Stimulated activated naive CD4-positive, alpha-beta T cell (primary cell): ENCODE measurements around the gene PPM1H.
"Not testable (repeated sequence)": the region's sequence is repeated elsewhere in the genome, so short reads cannot be mapped to it uniquely, and the experiment has no call there.

ENCODE experiments used
- DNase-seq, 6 experiments: peaks; one replicate each; lab custom pipeline; 2025; lab: John Stamatoyannopoulos, UW

PPM1H gene

GRCh38 chr12:62683776-62684569 lies 251.0 kb downstream of the PPM1H start:
- DNase-seq: no peak

GRCh38 chr12:62681306-62681705 lies 253.6 kb downstream of the PPM1H start:
- DNase-seq: no peak

- DNase-seq: no peak
Measured at GRCh38 chr12:62679608-62680007, 255.3 kb downstream of the PPM1H start.

GRCh38 chr12:62677355-62677754 lies 257.6 kb downstream of the PPM1H start:
- no peak for DNase-seq

GRCh38 chr12:62676521-62677307 lies 258.2 kb downstream of the PPM1H start:
- DNase-seq: no peak

- DNase-seq: no peak
Measured at GRCh38 chr12:62673028-62673815, 261.7 kb downstream of the PPM1H start.

GRCh38 chr12:62670986-62671720 lies 263.8 kb downstream of the PPM1H start:
- no peak for DNase-seq

GRCh38 chr12:62668782-62669181 lies 266.2 kb downstream of the PPM1H start:
- no peak for DNase-seq

GRCh38 chr12:62664951-62665350 lies 270.0 kb downstream of the PPM1H start:
- not testable (repeated sequence) for DNase-seq

- no peak for DNase-seq
Measured at GRCh38 chr12:62660756-62661155, 274.2 kb downstream of the PPM1H start.

- no peak for DNase-seq
Measured at GRCh38 chr12:62659453-62660295, 275.3 kb downstream of the PPM1H start.

- no peak for DNase-seq
Measured at GRCh38 chr12:62658910-62659309, 276.0 kb downstream of the PPM1H start.

- no peak for DNase-seq
Measured at GRCh38 chr12:62657363-62657632, 277.7 kb downstream of the PPM1H start.

GRCh38 chr12:62656591-62657362 lies 278.2 kb downstream of the PPM1H start:
- DNase-seq: no peak

GRCh38 chr12:62655666-62656151 lies 279.2 kb downstream of the PPM1H start:
- DNase-seq: no peak

GRCh38 chr12:62654326-62655241 lies 280.4 kb downstream of the PPM1H start:
- DNase-seq: no peak

GRCh38 chr12:62653740-62654139 lies 281.2 kb downstream of the PPM1H start:
- DNase-seq: no peak

- DNase-seq: no peak
Measured at GRCh38 chr12:62653304-62653703, 281.6 kb downstream of the PPM1H start.

- no peak for DNase-seq
Measured at GRCh38 chr12:62651138-62651537, 283.8 kb downstream of the PPM1H start.
